Thyroid gland (tissue), 4 donors: ENCODE results near the gene ACTL8. TPM values are rescaled to one million over a fixed set of nuclear protein-coding genes. Genes with fewer than 3 reads are reported as not detected.

Experiments used
- DNase-seq, 2 donors: peaks; one replicate each; pipeline ENCODE4 v3.0.0-alpha.2; 2019
- H3K27ac ChIP-seq, 3 donors: fragments of 200-600 bp; sonication (generic); 1 replicate in 2 of 3; 2 replicates in 1 of 3; pipeline ENCODE4 v1.5.1; 2016 to 2019; ENCODE audit warnings: mild to moderate bottlenecking in 1 of 3, moderate library complexity in 1 of 3
- H3K27me3 ChIP-seq: fragments of 200-600 bp; sonication (generic); one replicate; pipeline ENCODE4 v1.5.1; 2019
- H3K36me3 ChIP-seq, 2 donors: fragments of 200-600 bp; sonication (generic); one replicate each; pipeline ENCODE4 v1.5.1; 2016 to 2019
- H3K4me1 ChIP-seq, 2 donors: fragments of 200-600 bp; sonication (generic); one replicate each; pipeline ENCODE4 v1.5.1; 2017 to 2019
- H3K4me3 ChIP-seq, 3 donors: fragments of 200-600 bp; sonication (generic); replicated peaks in 1 of 3; 1 replicate in 2 of 3; 2 replicates in 1 of 3; pipeline ENCODE4 v1.5.1; 2016; ENCODE audit warnings: mild to moderate bottlenecking in 1 of 3
- H3K9me3 ChIP-seq: fragments of 200-600 bp; sonication (generic); one replicate; pipeline ENCODE4 v1.5.1; 2017
- POLR2A ChIP-seq, 2 donors: fragments of 450-650 bp; IDR thresholded peaks; one replicate each; pipeline ENCODE4 v1.6.1; 2017; ENCODE audit warnings: antibody characterized with exemption in 2 of 2, mild to moderate bottlenecking in 2 of 2, moderate library complexity in 1 of 2
- WGBS, 2 donors: methylation state at CpG; one replicate each; pipeline ENCODE4 v1.1.5; 2017; 5-methylcytosine and 5-hydroxymethylcytosine counted together
- intact Hi-C: fragments of 100-400 bp; cut with DNase I; formaldehyde crosslinking; loops from one replicate; pipeline ENCODE4 v1.15.1; 2023
- total RNA-seq, 4 donors: library from RNA; depleted of rRNA; stranded (reverse); fragments of >200 nt; gene quantifications; one replicate each; pipeline ENCODE4 v1.2.3, GENCODE V29; 2016
- TF ChIP-seq, protein P1 (sequence below), 6 experiments: fragments of 200-600 bp in 3 of 6; fragments of 450-650 bp in 3 of 6; sonication (generic) in 3 of 6; IDR thresholded peaks; one replicate each; pipeline ENCODE4 v1.5.1; 2016 to 2019; ENCODE audit warnings: antibody characterized with exemption in 6 of 6, mild to moderate bottlenecking in 2 of 6, inconsistent platforms in 1 of 6, moderate library complexity in 1 of 6

The ACTL8 gene
- total RNA-seq, 4 donors from 2014 or later = not detected

DNA sequence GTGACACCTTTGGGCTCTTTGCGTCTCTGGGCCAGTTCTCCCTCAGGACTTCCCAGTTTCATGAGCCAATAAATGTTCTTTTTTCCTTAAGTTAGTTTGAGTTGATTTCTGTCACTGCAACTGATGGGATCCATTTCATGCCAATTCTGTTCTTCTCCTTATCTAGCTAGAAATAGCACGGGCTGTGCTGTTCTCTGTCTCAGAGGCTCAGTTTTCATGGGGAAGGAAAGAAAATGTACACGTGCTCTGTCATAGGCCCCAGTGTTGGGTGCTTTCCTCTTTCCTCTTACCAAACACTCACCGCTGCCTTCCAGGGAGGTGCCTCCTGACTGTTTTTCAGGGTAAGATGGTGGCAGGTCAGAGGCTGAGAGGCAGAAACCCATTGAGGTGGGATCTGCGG, 43.2 kb upstream of the ACTL8 start:
- intact Hi-C loops = no loop called here
- Histone ChIP-seq H3K9me3 (no peaks in the 10 kb centered on the region), H3K36me3 (no peaks in the 10 kb centered on the region), H3K4me3 (no peak overlapping the region), H3K27ac (no peak overlapping the region), H3K27me3 (no peaks in the 10 kb centered on the region), H3K4me1 (no peaks in the 10 kb centered on the region)
- no peak for DNase-seq
- TF ChIP-seq, protein P1, sequence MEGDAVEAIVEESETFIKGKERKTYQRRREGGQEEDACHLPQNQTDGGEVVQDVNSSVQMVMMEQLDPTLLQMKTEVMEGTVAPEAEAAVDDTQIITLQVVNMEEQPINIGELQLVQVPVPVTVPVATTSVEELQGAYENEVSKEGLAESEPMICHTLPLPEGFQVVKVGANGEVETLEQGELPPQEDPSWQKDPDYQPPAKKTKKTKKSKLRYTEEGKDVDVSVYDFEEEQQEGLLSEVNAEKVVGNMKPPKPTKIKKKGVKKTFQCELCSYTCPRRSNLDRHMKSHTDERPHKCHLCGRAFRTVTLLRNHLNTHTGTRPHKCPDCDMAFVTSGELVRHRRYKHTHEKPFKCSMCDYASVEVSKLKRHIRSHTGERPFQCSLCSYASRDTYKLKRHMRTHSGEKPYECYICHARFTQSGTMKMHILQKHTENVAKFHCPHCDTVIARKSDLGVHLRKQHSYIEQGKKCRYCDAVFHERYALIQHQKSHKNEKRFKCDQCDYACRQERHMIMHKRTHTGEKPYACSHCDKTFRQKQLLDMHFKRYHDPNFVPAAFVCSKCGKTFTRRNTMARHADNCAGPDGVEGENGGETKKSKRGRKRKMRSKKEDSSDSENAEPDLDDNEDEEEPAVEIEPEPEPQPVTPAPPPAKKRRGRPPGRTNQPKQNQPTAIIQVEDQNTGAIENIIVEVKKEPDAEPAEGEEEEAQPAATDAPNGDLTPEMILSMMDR (IDR thresholded peaks at IDR 0.05) = no peak
- TF ChIP-seq POLR2A (IDR thresholded peaks at IDR 0.05) = no peak
- 86 to 90% methylated on average over 5 of the region's 5 CpGs for WGBS, 2 donors

DNA sequence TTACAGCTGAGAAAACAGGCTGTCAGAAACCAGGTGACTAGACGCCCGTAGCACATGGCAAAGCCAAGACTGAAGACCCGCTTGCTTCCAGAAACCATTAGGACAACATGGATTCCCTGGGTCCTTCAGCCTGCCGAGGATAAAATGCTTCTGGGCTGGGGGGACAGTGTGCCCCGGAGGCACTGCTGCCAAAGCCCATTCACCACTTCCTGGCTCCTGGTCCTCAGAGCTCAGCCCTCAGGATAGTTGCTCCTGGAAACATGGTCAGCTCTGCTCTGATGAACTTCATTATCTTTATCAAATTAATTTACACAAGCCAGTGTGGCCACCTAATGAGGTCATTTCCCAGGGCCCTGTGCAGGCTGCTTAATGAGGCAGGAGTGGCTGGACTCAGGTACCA, 41.1 kb upstream of the ACTL8 start:
- Histone ChIP-seq H3K4me1 (no peaks in the 10 kb centered on the region), H3K4me3 (no peak overlapping the region)
- intact Hi-C loops = no loop called here

DNA sequence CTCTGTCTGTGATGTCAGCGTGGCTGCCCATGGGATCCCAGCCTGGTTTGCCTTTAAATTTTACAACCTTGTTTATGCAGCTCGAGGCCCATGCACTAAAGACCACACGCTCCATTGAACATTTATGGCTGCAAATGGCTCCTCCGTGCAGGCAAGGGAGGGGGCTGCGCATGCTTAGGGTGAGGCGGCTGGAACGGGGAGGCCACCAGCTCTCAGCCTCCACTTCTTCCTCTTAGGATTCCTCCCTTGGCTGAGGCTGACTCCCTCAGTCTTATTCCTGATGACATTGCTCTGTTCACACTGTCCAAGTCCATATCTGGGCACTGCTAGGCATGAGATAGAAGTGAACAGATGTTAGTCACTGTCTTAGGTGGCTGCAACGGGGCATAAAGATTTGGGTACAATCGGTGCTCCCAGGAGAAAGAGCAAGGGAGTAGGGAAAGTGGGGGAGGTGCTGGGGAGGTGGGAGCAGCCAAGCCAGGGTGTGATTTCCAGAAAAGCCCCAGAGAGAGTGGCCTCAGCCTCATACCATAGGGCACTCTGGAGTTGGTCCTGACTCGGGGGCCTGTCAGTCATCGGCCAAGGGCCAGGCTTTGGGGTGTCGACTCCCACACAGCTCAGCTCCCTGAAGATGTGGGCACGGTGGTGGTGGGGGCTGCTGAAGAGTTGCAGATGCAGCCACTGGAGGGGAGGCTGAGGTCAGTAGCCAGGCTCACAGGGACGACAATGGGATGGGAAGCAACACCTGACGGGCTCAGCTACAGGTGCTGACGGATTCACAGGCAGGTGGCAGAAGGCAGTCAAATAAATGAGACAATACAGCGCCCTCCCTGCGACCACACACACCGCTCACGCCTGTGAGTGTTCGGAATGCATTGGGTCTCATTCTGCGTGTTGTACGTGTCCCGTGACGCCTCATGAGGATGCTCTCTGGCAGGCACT, 37.3 kb upstream of the ACTL8 start:
- H3K36me3 ChIP-seq = no peaks in the 10 kb centered on the region
- DNase-seq = no peak
- WGBS, 2 donors = 68 to 70% methylated on average over 24 to 25 of the region's 25 CpGs
- no peak overlapping the region for H3K4me3 ChIP-seq
- no peak overlapping the region for H3K27ac ChIP-seq
- H3K9me3 ChIP-seq = no peaks in the 10 kb centered on the region
- no peaks in the 10 kb centered on the region for H3K4me1 ChIP-seq
- TF ChIP-seq, protein P1 (IDR thresholded peaks at IDR 0.05) = no peak
- TF ChIP-seq POLR2A (IDR thresholded peaks at IDR 0.05) = no peak
- no peaks in the 10 kb centered on the region for H3K27me3 ChIP-seq
- intact Hi-C loops = no loop called here

More for the DNA sequence above, 41.1 kb upstream of the ACTL8 start:
- H3K9me3 ChIP-seq = no peaks in the 10 kb centered on the region
- no peak for TF ChIP-seq POLR2A (IDR thresholded peaks at IDR 0.05)
- TF ChIP-seq, protein P1 (IDR thresholded peaks at IDR 0.05) = no peak
- no peaks in the 10 kb centered on the region for H3K27me3 ChIP-seq
- WGBS, 2 donors = 56 to 76% methylated on average over 4 to 5 of the region's 5 CpGs
- DNase-seq = no peak
- no peaks in the 10 kb centered on the region for H3K36me3 ChIP-seq
- no peak overlapping the region for H3K27ac ChIP-seq

DNA sequence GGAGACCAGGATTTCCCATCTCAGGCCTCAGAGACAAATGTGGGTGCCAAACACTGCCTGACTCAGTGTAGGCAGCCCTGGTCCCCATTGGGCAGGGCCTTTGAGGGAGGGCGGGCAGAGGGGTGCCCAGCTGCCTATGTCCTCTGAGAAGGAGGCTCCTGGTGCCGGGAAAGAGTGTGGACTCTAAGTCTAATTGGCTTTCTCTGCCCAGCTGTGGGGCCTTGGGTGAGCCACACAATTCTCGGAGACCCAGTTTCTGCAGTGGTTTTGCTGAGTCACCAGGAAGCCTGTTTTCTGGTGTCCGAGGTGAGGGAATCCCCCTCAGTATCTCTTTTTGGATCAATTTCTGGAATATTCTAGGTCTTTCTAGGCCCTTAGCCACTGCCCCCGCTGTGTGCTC, 35.3 kb upstream of the ACTL8 start:
- Histone ChIP-seq H3K4me1 (no peaks in the 10 kb centered on the region), H3K27ac (no peak overlapping the region), H3K9me3 (no peaks in the 10 kb centered on the region), H3K27me3 (no peaks in the 10 kb centered on the region), H3K4me3 (no peak overlapping the region), H3K36me3 (no peaks in the 10 kb centered on the region)
- no peak for DNase-seq
- TF ChIP-seq, protein P1 (IDR thresholded peaks at IDR 0.05) = no peak
- TF ChIP-seq POLR2A (IDR thresholded peaks at IDR 0.05) = no peak
- intact Hi-C loops = no loop called here
- 90 to 96% methylated on average over 5 of the region's 5 CpGs for WGBS, 2 donors

DNA sequence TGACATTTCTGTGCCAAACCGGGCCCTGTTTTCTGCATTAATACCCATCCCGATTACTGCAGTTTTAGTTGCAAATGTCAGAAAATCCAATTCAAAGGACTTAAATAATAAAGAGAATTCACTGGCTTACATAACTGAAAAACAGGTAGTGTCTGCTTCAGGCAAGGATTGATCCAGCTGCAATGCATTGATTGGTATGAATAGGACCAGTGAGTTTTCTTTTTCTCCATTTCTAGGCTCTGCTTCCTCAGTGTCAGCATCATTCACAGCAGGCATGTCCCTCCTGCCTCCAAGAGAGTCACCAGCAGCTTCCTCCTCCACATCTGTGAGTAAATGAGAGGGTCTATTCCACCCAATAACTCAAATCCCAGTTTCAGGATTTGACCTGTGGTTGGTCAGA, 33.7 kb upstream of the ACTL8 start:
- TF ChIP-seq POLR2A (IDR thresholded peaks at IDR 0.05) = no peak
- TF ChIP-seq, protein P1 (IDR thresholded peaks at IDR 0.05) = no peak
- no peaks in the 10 kb centered on the region for H3K27me3 ChIP-seq
- intact Hi-C loops = no loop called here
- no peak for DNase-seq
- H3K9me3 ChIP-seq = no peaks in the 10 kb centered on the region
- no peak overlapping the region for H3K27ac ChIP-seq
- H3K36me3 ChIP-seq = no peaks in the 10 kb centered on the region
- no peaks in the 10 kb centered on the region for H3K4me1 ChIP-seq
- H3K4me3 ChIP-seq = no peak overlapping the region
- 94 to 96% methylated on average over 2 of the region's 2 CpGs for WGBS, 2 donors
